Heart left ventricle (tissue), 13 donors: ENCODE data around the gene PMEPA1.

Source experiments
- POLR2A ChIP-seq, 2 donors: fragments of 450-650 bp; IDR thresholded peaks; one replicate each; pipeline ENCODE4 v1.6.1; 2017; ENCODE audit warnings: antibody characterized with exemption in 2 of 2, mild to moderate bottlenecking in 2 of 2, moderate library complexity in 2 of 2
- TF ChIP-seq, protein P1 (sequence below), 12 donors: fragments of 200-600 bp; sonication (generic) in 4 of 12; IDR thresholded peaks; one replicate each; pipeline versions ENCODE4 v1.5.0 to v1.8.0; 2018 to 2022; ENCODE audit warnings: antibody characterized with exemption in 12 of 12, mild to moderate bottlenecking in 5 of 12
- donor health status: ischemic (EF 13 %, LVEDD 7.1; RV severe dilation, severe dysfunction).
- donor health status: DM: no; HTN: yes; CAD: no.
- donor health status: DM: no; HTN: no; CAD: no.
- donor health status: ischemic (EF 25% LVEDD 6.9; RV normal size, moderate dysfunction).
- donor health status: ischemic (EF 25% LVEDD 5.7; RV mildly dilated, moderate dysfunction).
- donor health status: ischemic (EF 35%, LVEDD 5.7; RV mildly dilated, moderate dysfunction).
- donor health status: nonischemic (EF 11% LVEDD 7.7; RV severe dilation, severe dysfunction).
- donor health status: DM: yes; HTN: yes; CAD: no.
- donor health status: PGD.
- donor health status: ischemic (EF 29% LVEDD 5.4; RV normal size, mild dysfunction).
- donor health status: nonischemic (EF 23%, LVEDD 6.1; RV moderate dilation, normal function).

- TF ChIP-seq, protein P1, sequence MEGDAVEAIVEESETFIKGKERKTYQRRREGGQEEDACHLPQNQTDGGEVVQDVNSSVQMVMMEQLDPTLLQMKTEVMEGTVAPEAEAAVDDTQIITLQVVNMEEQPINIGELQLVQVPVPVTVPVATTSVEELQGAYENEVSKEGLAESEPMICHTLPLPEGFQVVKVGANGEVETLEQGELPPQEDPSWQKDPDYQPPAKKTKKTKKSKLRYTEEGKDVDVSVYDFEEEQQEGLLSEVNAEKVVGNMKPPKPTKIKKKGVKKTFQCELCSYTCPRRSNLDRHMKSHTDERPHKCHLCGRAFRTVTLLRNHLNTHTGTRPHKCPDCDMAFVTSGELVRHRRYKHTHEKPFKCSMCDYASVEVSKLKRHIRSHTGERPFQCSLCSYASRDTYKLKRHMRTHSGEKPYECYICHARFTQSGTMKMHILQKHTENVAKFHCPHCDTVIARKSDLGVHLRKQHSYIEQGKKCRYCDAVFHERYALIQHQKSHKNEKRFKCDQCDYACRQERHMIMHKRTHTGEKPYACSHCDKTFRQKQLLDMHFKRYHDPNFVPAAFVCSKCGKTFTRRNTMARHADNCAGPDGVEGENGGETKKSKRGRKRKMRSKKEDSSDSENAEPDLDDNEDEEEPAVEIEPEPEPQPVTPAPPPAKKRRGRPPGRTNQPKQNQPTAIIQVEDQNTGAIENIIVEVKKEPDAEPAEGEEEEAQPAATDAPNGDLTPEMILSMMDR (IDR thresholded peaks at IDR 0.05): no peak
- TF ChIP-seq POLR2A (IDR thresholded peaks at IDR 0.05): no peak
Observed at GRCh38 chr20:57703013-57703412, 6.8 kb downstream of the PMEPA1 start.
